ENCODE data around the gene PTGER4.

DNA sequence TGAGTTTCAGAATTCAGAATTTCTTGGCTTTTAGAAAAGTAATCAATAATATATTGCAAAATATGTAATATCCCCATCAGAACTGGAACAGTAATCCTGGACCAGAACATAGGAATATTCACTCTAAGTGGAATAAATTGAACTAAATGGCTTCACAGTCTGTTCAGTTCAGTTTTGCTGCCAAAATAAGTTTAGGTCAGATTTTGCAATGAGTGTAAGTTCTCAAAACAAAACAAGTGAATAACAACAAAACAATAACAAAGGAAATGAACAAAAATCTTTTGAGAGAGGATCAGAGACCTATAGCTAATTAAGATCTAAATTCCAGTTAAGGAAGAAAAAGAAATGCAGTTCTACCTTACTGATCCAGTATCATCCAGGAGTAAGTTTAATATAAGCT lies 9.3 kb downstream of the PTGER4 start:
- TF ChIP-seq CTCF (IDR thresholded peaks at IDR 0.05) (no peak), POLR2A (IDR thresholded peaks at IDR 0.05) (no peak)
